ENCODE data around the gene UPB1.

GRCh38 chr22:24446260-24446611 lies 48.9 kb upstream of the UPB1 start:
- TF ChIP-seq EZH2 (IDR thresholded peaks at IDR 0.05): no peak
- TF ChIP-seq POLR2AphosphoS5 (IDR thresholded peaks at IDR 0.05; ENCODE audit: borderline replicate concordance, low read depth, low read length): no peak
- no peak for TF ChIP-seq FOXP2 (optimal IDR thresholded peaks at IDR 0.05; ENCODE audit: control extremely low read depth, extremely low read length, insufficient read depth)

Data from SK-N-MC (cell line).